Cerebellar nuclear complex (tissue), 1 donor: Measurements from ENCODE around the gene POFUT2.
"Not testable (repeated sequence)": the region's sequence is repeated elsewhere in the genome, so short reads cannot be mapped to it uniquely, and the experiment has no call there.

Experiments used
- DNase-seq, 2 experiments: peaks; one replicate each; lab custom pipeline; 2025; lab: John Stamatoyannopoulos, UW

POFUT2 gene

GRCh38 chr21:45326169-45326851 lies 38.6 kb upstream of the POFUT2 start:
- no peak for DNase-seq

DNA sequence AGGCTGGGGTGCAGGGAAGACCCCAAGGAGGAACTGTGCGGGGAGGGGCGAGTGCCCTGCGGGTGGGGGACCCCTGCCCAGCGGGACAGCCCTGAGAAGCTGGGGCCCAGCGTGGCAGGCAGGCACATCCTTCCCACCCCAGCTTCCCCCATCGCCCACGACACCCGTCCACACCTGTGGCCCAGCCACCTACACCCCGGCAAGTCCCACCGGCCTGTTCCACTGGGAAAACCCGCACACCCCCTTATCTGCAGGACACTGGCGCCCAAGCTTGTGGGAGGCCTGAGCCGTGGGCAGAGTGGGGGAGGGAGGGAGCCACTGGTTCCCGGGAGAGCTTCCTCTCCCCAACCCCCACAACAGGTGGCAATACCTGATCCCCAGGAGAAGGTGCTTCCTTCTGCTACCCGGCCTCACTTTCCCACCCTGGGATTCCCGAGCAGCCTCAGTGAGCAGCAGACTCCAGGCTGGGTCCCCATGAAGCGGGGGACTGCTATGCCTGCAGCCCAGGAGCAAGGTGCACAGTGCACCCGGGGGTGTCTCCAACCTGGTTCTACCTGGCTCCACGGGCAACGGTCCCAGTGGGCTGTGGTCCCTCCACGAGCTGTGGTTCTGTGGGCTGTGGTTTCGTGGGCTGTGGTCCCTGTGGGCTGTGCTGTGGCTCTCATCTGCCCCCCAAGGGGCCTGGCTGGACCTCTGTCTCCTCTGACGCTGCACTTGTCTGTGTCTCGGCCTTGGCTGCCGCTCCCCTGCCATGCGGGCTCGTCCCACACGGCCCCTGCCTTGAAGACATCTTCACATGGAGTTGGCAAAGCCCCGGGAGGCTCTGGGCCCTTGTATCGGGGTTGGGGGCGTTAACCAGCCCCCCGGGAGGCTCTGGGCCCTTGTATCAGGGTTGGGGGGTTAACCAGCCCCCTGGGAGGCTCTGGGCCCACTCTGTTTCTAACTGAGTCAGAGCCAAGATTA lies 37.8 kb upstream of the POFUT2 start:
- DNase-seq = no peak

- DNase-seq = no peak
Measured at GRCh38 chr21:45324489-45325205, 37.0 kb upstream of the POFUT2 start.

GRCh38 chr21:45323487-45324311 lies 36.0 kb upstream of the POFUT2 start:
- DNase-seq = no peak

DNA sequence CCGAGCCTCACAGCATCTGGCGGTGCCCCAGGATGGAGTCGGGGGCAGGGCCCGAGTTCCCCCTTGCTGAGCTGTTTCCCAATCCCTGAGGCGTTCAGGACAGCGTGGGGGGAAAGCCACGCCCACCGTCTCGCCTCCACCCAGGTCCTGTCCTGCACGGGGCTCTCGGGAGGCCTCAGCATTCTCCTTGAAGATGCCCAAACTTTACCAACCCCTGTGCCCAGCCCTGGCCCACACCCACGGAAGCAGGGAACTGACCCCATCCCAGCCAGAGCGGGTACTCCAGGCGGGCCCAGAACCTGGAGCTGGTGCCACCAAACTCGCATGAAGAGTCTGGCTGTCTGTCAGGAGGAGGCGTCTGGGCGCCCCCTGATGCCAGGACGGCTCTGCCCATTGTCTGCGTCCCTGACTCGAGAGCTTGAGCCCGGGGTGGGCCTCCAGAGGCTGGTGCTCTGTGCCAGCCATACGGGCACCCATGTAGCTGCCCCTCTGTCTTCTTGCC lies 35.3 kb upstream of the POFUT2 start:
- no peak for DNase-seq

DNA sequence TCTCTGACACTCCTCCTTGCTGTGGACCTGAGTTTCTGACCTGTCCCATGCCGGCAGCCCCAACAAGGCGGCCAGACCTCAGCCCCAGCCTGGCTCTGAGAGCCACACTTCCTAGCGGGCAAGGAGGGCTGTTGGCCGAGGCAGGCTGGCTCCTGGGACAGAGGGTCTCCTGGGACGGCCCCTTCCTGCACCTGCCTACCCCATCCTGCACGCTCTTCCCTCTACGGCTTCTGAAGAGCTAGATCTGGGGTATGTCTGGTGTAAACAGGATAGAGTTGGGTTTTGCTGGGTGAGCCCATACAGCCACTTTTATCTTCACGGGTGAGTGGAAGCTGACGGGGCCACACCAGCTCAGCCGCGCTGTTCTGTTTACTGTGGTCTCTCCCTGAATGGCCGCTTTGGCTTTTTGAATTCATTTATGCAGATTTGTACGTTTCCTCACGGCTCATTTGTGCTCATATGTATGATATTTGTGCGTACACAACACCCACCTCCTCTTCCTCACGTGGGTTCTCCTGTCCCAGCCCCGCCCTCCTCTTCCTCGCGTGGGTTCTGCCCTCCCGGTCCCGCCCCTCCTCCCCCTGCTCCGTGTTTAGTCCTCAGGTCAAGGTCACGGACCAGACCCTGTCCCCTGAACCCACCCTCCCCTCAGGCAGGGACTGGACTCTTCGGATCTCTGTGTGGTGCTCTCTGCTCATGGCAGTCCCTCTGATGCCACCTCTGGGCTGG lies 34.7 kb upstream of the POFUT2 start:
- no peak for DNase-seq

DNA sequence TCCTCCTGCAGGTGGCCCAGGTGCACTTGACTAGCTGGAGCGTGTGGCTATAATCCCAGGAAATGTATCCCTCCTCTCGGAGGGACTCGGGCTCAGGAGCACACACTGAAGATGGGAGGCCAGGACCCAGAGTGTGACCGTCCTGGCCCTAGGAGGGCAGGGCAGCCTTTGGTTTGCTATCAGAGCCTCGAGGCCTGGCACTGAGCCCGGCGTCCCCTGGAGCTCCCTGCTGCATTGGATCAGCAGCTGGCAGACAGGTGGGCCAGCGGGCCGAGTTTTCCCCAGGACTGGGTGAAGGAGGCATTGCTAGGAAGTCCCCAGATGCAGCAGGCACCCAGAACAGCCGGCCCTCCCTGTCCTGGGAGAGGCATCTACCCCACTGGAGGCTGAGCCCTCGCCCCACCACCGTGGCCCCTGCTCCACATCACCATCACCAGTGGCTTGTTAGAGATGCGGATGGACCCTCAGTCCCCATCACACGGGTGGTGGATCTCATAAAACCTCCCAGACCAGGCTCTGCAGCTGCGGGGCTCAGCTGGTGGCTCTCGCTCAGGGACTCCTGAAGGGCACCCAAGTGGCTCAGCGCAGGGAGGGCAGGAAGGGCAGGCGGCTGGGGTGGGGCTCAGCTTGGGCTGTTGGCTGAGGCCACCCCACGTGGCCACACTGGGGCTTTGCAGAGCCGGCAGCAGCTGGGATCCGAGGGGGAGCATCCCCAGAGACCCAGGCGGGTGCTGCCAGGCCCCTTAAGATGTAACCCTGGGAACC lies 32.7 kb upstream of the POFUT2 start:
- no peak for DNase-seq

DNA sequence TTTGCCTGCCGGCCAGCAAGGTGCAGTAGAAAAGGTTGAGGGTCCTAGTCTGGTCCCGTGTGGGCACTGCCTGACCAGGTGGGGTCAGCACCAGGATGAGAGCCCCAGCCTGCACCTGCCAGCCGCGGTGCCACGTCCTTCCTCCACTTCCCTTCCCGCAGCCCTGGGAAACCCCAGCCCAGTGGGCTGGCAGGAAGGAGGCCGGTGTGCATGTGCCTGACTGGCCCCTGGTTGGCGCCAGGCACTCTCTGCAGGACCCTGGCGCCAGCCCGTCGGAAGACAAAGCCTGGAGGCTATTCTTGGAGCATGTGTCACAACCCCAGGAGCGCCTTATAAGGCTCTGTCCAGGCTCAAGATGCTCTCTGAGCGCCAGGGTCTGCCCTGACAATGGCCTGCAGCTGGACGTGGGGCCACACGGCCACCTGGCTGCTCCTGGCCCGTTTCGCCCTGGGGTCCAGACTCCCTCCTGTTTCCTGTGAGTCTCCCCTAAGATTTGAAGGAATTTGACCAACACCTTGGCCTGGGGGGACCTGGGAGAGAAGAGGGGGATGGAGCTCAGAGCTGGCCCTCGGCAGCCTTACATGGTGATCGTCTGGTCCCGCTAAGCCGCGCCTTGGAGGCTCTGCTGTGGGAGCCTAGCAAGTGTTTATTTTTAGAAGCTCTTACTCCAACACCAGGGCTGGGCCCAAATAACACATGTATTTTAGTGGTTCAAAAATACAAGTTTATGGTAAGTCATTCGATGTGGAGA lies 31.9 kb upstream of the POFUT2 start:
- DNase-seq = no peak

- no peak for DNase-seq
Measured at GRCh38 chr21:45318556-45319404, 31.1 kb upstream of the POFUT2 start.

- no peak for DNase-seq
Measured at GRCh38 chr21:45318146-45318555, 30.5 kb upstream of the POFUT2 start.

DNA sequence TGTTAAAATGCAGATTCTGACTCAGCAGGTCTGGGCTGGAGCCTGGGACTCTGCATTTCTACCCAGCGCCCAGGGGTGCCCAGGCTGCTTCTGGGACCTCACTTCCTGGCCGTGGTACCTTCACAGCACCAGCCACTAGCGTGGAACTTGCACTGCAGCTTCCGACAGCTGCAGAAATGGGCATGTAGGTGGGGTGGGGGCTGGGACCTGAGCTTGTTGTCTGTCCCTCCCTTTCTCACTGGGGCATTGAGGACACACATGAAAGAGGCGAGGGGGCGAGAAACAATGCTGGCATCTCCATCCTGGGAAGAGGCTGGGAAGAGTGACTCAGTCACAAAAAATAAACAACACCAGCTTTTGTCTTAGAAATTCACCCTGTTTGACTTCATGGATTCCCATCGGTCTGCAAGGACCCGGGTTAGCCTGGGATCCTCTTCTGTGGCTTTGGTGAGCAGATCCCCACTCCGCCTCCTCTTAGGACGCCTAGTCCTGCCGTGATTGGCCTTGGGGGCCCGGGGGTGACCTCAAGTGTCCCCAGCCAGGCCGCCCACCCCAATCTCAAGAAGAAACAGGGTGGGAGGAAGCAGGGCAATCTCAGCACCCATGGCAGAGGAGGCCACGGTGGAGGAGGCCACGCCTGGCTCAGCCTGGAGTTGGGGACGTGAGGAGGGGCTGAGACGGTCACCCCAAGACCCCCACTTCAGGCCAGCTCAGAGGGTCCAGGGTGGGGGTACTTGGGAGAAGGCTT lies 29.9 kb upstream of the POFUT2 start:
- DNase-seq = no peak

- no peak for DNase-seq
Measured at GRCh38 chr21:45316871-45317397, 29.2 kb upstream of the POFUT2 start.

DNA sequence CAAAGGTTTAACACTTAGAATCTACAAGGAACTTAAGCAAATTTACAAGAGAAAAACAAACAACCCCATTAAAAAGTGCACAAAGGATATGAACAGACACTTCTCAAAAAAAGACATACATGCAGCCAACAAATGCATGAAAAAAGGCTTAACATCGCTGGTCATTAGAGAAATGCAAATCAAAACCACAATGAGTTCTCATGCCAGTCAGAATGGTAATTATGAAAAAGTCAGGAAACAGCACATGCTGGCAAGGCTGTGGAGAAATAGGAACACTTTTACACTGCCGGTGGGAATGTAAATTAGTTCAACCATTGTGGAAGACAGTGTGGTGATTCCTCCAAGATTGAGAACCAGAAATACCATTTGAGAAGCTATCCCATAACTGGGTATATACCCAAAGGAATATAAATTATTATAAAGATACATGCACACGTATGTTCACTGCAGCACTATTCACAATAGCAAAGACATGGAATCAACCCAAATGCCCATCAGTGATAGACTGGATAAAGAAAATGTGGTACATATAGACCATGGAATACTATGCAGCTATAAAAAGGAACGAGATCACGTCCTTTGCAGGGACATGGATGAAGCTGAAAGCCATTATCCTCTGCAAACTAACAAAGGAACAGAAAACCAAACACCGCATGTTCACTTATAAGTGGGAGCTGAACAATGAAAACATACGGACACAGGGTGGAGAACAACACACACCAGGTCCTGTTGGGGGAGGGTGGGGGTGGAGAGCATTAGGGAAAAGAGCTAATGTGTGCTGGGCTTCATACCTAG lies 28.2 kb upstream of the POFUT2 start:
- DNase-seq = not testable (repeated sequence)

GRCh38 chr21:45313682-45314081 lies 26.0 kb upstream of the POFUT2 start:
- DNase-seq = no peak

GRCh38 chr21:45313015-45313414 lies 25.3 kb upstream of the POFUT2 start:
- DNase-seq = no peak

DNA sequence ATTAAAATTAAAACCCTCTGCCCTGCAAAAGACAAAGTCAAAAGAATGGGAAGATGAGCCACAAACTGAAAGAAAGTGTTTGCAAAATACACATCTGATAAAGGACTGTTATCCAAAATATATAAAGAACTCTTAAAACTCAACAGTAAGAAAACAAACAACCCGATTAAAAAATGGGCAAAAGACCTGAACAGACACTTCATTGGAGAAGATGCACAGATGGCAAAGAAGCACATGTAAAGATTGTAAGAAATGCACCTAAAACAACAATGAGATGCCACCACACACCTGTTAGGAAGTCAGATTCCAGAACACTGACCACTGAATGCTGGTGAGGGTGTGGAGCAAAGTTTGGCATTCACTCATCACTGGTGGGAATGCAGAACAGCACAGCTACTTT lies 24.6 kb upstream of the POFUT2 start:
- DNase-seq = no peak
